ENCODE data around the gene ARHGAP1. TPM values are rescaled to one million over a fixed set of nuclear protein-coding genes. Genes with fewer than 3 reads are reported as not detected.
A peak's percentile ranks its signal among the peaks of the same experiment; 100 is the strongest.

ARHGAP1 gene
- total and polyA plus RNA-seq, 9 of the 15 experiments (the other 6 are each of a cell fraction or from before 2014, with no cell fraction given): 3.6 to 30.4 (median 8.2) TPM

DNA sequence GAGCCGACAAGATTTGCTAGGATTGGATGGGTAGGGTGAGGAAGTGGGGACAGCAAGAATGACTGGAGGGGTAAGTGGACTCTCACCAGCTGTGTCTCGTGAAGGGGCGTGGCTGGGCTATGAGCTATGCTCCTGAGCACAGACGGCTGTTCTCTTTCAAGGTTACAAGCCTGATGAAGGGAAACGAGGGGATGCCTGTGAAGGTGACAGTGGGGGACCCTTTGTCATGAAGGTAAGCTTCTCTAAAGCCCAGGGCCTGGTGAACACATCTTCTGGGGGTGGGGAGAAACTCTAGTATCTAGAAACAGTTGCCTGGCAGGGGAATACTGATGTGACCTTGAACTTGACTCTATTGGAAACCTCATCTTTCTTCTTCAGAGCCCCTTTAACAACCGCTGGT is 38.5 kb upstream of the ARHGAP1 start (continued):
- TF ChIP-seq, protein P1, sequence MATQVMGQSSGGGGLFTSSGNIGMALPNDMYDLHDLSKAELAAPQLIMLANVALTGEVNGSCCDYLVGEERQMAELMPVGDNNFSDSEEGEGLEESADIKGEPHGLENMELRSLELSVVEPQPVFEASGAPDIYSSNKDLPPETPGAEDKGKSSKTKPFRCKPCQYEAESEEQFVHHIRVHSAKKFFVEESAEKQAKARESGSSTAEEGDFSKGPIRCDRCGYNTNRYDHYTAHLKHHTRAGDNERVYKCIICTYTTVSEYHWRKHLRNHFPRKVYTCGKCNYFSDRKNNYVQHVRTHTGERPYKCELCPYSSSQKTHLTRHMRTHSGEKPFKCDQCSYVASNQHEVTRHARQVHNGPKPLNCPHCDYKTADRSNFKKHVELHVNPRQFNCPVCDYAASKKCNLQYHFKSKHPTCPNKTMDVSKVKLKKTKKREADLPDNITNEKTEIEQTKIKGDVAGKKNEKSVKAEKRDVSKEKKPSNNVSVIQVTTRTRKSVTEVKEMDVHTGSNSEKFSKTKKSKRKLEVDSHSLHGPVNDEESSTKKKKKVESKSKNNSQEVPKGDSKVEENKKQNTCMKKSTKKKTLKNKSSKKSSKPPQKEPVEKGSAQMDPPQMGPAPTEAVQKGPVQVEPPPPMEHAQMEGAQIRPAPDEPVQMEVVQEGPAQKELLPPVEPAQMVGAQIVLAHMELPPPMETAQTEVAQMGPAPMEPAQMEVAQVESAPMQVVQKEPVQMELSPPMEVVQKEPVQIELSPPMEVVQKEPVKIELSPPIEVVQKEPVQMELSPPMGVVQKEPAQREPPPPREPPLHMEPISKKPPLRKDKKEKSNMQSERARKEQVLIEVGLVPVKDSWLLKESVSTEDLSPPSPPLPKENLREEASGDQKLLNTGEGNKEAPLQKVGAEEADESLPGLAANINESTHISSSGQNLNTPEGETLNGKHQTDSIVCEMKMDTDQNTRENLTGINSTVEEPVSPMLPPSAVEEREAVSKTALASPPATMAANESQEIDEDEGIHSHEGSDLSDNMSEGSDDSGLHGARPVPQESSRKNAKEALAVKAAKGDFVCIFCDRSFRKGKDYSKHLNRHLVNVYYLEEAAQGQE (IDR thresholded peaks at IDR 0.05; ENCODE audit: borderline replicate concordance): no peak
- TF ChIP-seq, protein P1 (CRISPR knock-in tag; IDR thresholded peaks at IDR 0.05; ENCODE audit: low read depth): no peak
- peak; percentile 49 for TF ChIP-seq POLR2B (IDR thresholded peaks at IDR 0.05; ENCODE audit: low read depth, partially characterized antibody)
- TF ChIP-seq ESRRA (IDR thresholded peaks at IDR 0.05; ENCODE audit: borderline replicate concordance, low read depth): peak; percentile 72
